ENCODE results near the gene IMPA2. TPM values are rescaled to one million over a fixed set of nuclear protein-coding genes. Genes with fewer than 3 reads are reported as not detected.

The IMPA2 gene
- polyA plus RNA-seq, 1 donor (not counting 4 experiments of a cell fraction or from before 2014, with no cell fraction given), result 17.6 TPM

GRCh38 chr18:11981543-11982366, 448 bp downstream of the IMPA2 start:
- DNase-seq (ENCODE audit: low read depth, low spot score) (no peak), FAIRE-seq (no peak)
- peak overlapping the region; percentile 54 for H2AFZ ChIP-seq (ENCODE audit: control insufficient read depth, low read length)
- peak overlapping the region; percentile 67 for H3K27ac ChIP-seq (ENCODE audit: control insufficient read depth, insufficient read depth, low read length)
- no peaks in the 10 kb centered on the region for H3K9me1 ChIP-seq (ENCODE audit: control insufficient read depth, extremely low read depth, insufficient read depth, low read length)
- no peaks in the 10 kb centered on the region for H4K20me1 ChIP-seq (ENCODE audit: control insufficient read depth, extremely low read depth, insufficient read depth, low read length)
- dilution Hi-C loops (cut with MboI; ENCODE audit: extremely low pct_ligation_motif_present, low sequenced_read_pairs), result no loop called here
- TF ChIP-seq CTCF (optimal IDR thresholded peaks at IDR 0.05 in 1 of 3, IDR thresholded peaks at IDR 0.05 in 1 of 3, conservative IDR thresholded peaks at IDR 0.05 in 1 of 3; ENCODE audit: extremely low read depth in 1 of 3, insufficient read depth in 2 of 3, low read length in 3 of 3), result no peak
- TF ChIP-seq EZH2 (IDR thresholded peaks at IDR 0.05; ENCODE audit: low read length), result no peak
- no peaks in the 10 kb centered on the region for H3K79me2 ChIP-seq (ENCODE audit: control insufficient read depth, insufficient read depth, low read length)
- no peaks in the 10 kb centered on the region for H3K36me3 ChIP-seq (ENCODE audit: control insufficient read depth in 2 of 2, extremely low read depth in 1 of 2, insufficient read depth in 2 of 2, low read length in 2 of 2)
- H3K4me1 ChIP-seq (ENCODE audit: control insufficient read depth, extremely low read depth, insufficient read depth, low read length), result peaks cover 26% of the 10 kb centered on the region
- no peaks in the 10 kb centered on the region for H3K9me3 ChIP-seq (ENCODE audit: control insufficient read depth, low read depth, low read length)
- peak overlapping the region; percentile 62 to 77 (median 77) for H3K4me3 ChIP-seq (ENCODE audit: control insufficient read depth in 2 of 3, extremely low read depth in 1 of 3, insufficient read depth in 2 of 3, low read depth in 1 of 3, low read length in 3 of 3)
- H3K9ac ChIP-seq (ENCODE audit: control insufficient read depth, extremely low read depth, insufficient read depth, low read length), result peak overlapping the region; percentile 75
- peak overlapping the region; percentile 80 for H3K4me2 ChIP-seq (ENCODE audit: control insufficient read depth, extremely low read depth, insufficient read depth, low read depth, low read length)
- no peaks in the 10 kb centered on the region for H3K27me3 ChIP-seq (ENCODE audit: control insufficient read depth, extremely low read depth, insufficient read depth, low read length)

GRCh38 chr18:11982981-11983380, 1.7 kb downstream of the IMPA2 start:
- no peaks in the 10 kb centered on the region for H3K9me3 ChIP-seq (ENCODE audit: control insufficient read depth, low read depth, low read length)
- TF ChIP-seq EZH2 (IDR thresholded peaks at IDR 0.05; ENCODE audit: low read length), result no peak
- TF ChIP-seq CTCF (optimal IDR thresholded peaks at IDR 0.05 in 1 of 3, IDR thresholded peaks at IDR 0.05 in 1 of 3, conservative IDR thresholded peaks at IDR 0.05 in 1 of 3; ENCODE audit: extremely low read depth in 1 of 3, insufficient read depth in 2 of 3, low read length in 3 of 3), result no peak
- peaks cover 0 to 4% of the 10 kb centered on the region in 2 experiments for H3K36me3 ChIP-seq (ENCODE audit: control insufficient read depth in 2 of 2, extremely low read depth in 1 of 2, insufficient read depth in 2 of 2, low read length in 2 of 2)
- peak overlapping the region in 2 of 3 experiments; percentile 52 to 62 for H3K4me3 ChIP-seq (ENCODE audit: control insufficient read depth in 2 of 3, extremely low read depth in 1 of 3, insufficient read depth in 2 of 3, low read depth in 1 of 3, low read length in 3 of 3)
- H4K20me1 ChIP-seq (ENCODE audit: control insufficient read depth, extremely low read depth, insufficient read depth, low read length), result no peaks in the 10 kb centered on the region
- dilution Hi-C loops (cut with MboI; ENCODE audit: extremely low pct_ligation_motif_present, low sequenced_read_pairs), result no loop called here
- no peak overlapping the region for H2AFZ ChIP-seq (ENCODE audit: control insufficient read depth, low read length)
- no peaks in the 10 kb centered on the region for H3K9me1 ChIP-seq (ENCODE audit: control insufficient read depth, extremely low read depth, insufficient read depth, low read length)
- H3K27ac ChIP-seq (ENCODE audit: control insufficient read depth, insufficient read depth, low read length), result no peak overlapping the region
- no peaks in the 10 kb centered on the region for H3K79me2 ChIP-seq (ENCODE audit: control insufficient read depth, insufficient read depth, low read length)
- DNase-seq (ENCODE audit: low read depth, low spot score) (no peak), FAIRE-seq (no peak)
- H3K4me1 ChIP-seq (ENCODE audit: control insufficient read depth, extremely low read depth, insufficient read depth, low read length), result peaks cover 23% of the 10 kb centered on the region
- no peak overlapping the region for H3K9ac ChIP-seq (ENCODE audit: control insufficient read depth, extremely low read depth, insufficient read depth, low read length)
- H3K27me3 ChIP-seq (ENCODE audit: control insufficient read depth, extremely low read depth, insufficient read depth, low read length), result no peaks in the 10 kb centered on the region
- peak overlapping the region; percentile 80 for H3K4me2 ChIP-seq (ENCODE audit: control insufficient read depth, extremely low read depth, insufficient read depth, low read depth, low read length)

Data from keratinocyte (primary cell).